ENCODE data around the gene RNF26. TPM values are rescaled to one million over a fixed set of nuclear protein-coding genes. Genes with fewer than 3 reads are reported as not detected.

Gene RNF26
- total RNA-seq, 4 donors from 2014 or later: 8.9 to 11.1 (median 9.4) TPM

- ATAC-seq (ENCODE audit: low FRiP score) (no peak), DNase-seq (ENCODE audit: low spot score) (peak; percentile 99)
- TF ChIP-seq CTCF (IDR thresholded peaks at IDR 0.05): peak in 1 of 3 donors; percentile 24
These were observed 10.7 kb upstream of the RNF26 start for GRCh38 chr11:119323532-119324033.

DNA sequence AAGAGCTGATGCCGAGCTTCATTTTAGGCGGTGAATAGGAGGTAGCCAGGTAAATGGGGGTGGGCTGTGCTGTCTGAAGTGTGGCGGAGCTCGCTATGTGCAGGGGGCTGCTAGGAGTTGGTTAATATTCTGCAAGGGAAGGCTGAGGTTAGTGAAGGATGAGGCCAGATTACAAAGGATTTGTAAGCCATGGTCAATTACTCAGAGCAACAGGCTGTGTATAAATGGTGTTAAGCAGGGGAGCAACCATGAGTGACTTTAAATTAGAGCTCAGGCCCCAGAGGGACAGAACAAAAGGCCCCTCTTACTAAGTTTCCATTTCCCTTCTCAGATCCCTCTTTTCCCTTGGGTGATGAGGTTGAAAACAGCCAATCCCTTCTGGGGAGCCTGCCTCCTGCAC lies 10.1 kb upstream of the RNF26 start:
- no peak for TF ChIP-seq CTCF (IDR thresholded peaks at IDR 0.05)
- no peak for DNase-seq (ENCODE audit: low spot score)
- ATAC-seq (ENCODE audit: low FRiP score): no peak

- TF ChIP-seq CTCF (IDR thresholded peaks at IDR 0.05): no peak
- DNase-seq (ENCODE audit: low spot score) (no peak), ATAC-seq (ENCODE audit: low FRiP score) (no peak)
These were observed 5.0 kb upstream of the RNF26 start for GRCh38 chr11:119329320-119329719.

GRCh38 chr11:119330237-119330636 lies 4.1 kb upstream of the RNF26 start:
- DNase-seq (ENCODE audit: low spot score): no peak
- no peak for ATAC-seq (ENCODE audit: low FRiP score)
- no peak for TF ChIP-seq CTCF (IDR thresholded peaks at IDR 0.05)

DNA sequence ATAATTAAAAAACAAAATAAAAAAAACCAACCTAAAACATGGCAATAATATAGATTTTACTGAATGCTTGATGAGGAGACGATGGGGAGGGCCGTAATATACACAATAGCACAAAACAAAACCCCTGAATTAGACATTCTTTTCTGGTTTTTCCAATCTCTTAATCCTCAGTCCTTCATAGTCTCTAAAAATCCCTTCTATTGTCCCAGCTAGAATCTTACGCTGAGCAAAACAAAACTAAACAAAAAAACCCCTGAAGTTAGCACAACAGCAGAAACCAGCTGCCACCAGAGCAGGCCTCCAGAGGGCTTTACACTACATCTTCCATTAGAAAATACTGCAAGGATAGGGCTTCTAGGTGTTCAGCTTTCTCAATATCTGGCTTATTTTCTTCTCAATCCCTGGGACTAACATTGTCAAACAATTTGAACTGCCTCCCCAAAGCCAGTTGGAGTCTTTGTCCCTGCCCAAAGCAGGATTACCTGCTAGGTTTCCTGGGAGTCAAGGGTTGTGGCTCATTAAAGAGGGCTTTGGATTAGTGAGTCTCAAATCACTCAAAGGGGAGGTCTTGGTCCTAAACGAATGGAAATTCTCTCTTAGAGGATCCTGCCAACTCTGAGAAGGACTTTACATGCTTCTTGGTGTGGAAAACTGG lies 2.1 kb upstream of the RNF26 start:
- TF ChIP-seq CTCF (IDR thresholded peaks at IDR 0.05): no peak
- DNase-seq (ENCODE audit: low spot score): no peak
- ATAC-seq (ENCODE audit: low FRiP score): no peak

- DNase-seq (ENCODE audit: low spot score): no peak
- ATAC-seq (ENCODE audit: low FRiP score): no peak
- TF ChIP-seq CTCF (IDR thresholded peaks at IDR 0.05): no peak
These were observed 846 bp downstream of the RNF26 start for GRCh38 chr11:119335091-119335654.
